Neural cell (in vitro differentiated cells): ENCODE results near the gene PCCA. TPM values are rescaled to one million over a fixed set of nuclear protein-coding genes. Genes with fewer than 3 reads are reported as not detected.

ENCODE experiments used
- H2AFZ ChIP-seq: fragments of 200-600, 300-800 bp; sonication (generic), shearing (Covaris generic); 2 replicates; pipeline ENCODE4 v1.6.0; 2014; ENCODE audit warnings: low read depth, mild to moderate bottlenecking, antibody characterized with exemption, low read length, moderate library complexity
- H3F3A ChIP-seq: fragments of 200-600 bp; shearing (Covaris generic); 2 replicates; pipeline ENCODE4 v1.6.1; 2016; ENCODE audit warnings: mild to moderate bottlenecking, moderate library complexity, mixed read lengths, antibody characterized with exemption, low read length; ENCODE audit not compliant: insufficient read depth, poor library complexity, severe bottlenecking
- H3K27ac ChIP-seq: fragments of 200-600, 300-800 bp; sonication (generic), shearing (Covaris generic); 2 replicates; pipeline ENCODE4 v1.5.1; 2014; ENCODE audit warnings: mild to moderate bottlenecking, low read length, moderate library complexity
- H3K27me3 ChIP-seq: fragments of 300-800, 200-600 bp; sonication (generic), shearing (Covaris generic); 2 replicates; pipeline ENCODE4 v1.6.0; 2014; ENCODE audit warnings: mild to moderate bottlenecking, low read depth, low read length, moderate library complexity; ENCODE audit not compliant: insufficient read depth
- H3K36me3 ChIP-seq: fragments of 300-800, 200-600 bp; sonication (generic), shearing (Covaris generic); 2 replicates; pipeline ENCODE4 v1.5.1; 2014; ENCODE audit warnings: mild to moderate bottlenecking, antibody characterized with exemption, low read length, moderate library complexity; ENCODE audit not compliant: insufficient read depth
- H3K4me2 ChIP-seq: fragments of 300-800, 200-600 bp; sonication (generic), shearing (Covaris generic); 2 replicates; pipeline ENCODE4 v1.6.0; 2014; ENCODE audit warnings: mild to moderate bottlenecking, low read length
- H3K4me3 ChIP-seq: fragments of 300-800, 200-600 bp; sonication (generic), shearing (Covaris generic); 2 replicates; pipeline ENCODE4 v1.5.1; 2014; ENCODE audit warnings: mild to moderate bottlenecking, low read length, moderate library complexity
- H3K79me2 ChIP-seq: fragments of 200-600 bp; shearing (Covaris generic); replicated peaks from 2 replicates; pipeline ENCODE4 v1.6.0; 2014; ENCODE audit warnings: mild to moderate bottlenecking, low read length, moderate library complexity; ENCODE audit not compliant: insufficient read depth
- H3K9ac ChIP-seq: fragments of 300-800, 200-600 bp; sonication (generic), shearing (Covaris generic); 2 replicates; pipeline ENCODE4 v1.6.1; 2016; ENCODE audit warnings: mild to moderate bottlenecking, low read length, mixed read lengths
- H3K9me2 ChIP-seq: fragments of 200-600 bp; shearing (Covaris generic); 2 replicates; pipeline ENCODE4 v1.6.1; 2016; ENCODE audit warnings: mild to moderate bottlenecking, low read length, mixed read lengths; ENCODE audit not compliant: insufficient read depth
- H3K9me3 ChIP-seq: fragments of 200-600, 300-800 bp; sonication (generic), shearing (Covaris generic); 2 replicates; pipeline ENCODE4 v1.6.1; 2016; ENCODE audit warnings: mild to moderate bottlenecking, mixed run types, low read length, moderate library complexity, mixed read lengths
- H4K20me1 ChIP-seq: fragments of 200-600 bp; shearing (Covaris generic); 2 replicates; pipeline ENCODE4 v1.6.1; 2016; ENCODE audit warnings: mild to moderate bottlenecking, mixed run types; ENCODE audit not compliant: insufficient read depth
- CTCF ChIP-seq: fragments of 450-650 bp; IDR thresholded peaks from 2 replicates; pipeline ENCODE4 v1.5.1; 2014; ENCODE audit warnings: antibody characterized with exemption, mild to moderate bottlenecking, moderate library complexity; ENCODE audit not compliant: poor library complexity, severe bottlenecking
- EP300 ChIP-seq: fragments of 450-650 bp; conservative IDR thresholded peaks from 2 replicates; pipeline ENCODE4 v1.6.1; 2014; ENCODE audit warnings: antibody characterized with exemption, mild to moderate bottlenecking, moderate library complexity; ENCODE audit not compliant: poor library complexity, severe bottlenecking
- EZH2 ChIP-seq: fragments of 200-600, 300-800 bp; shearing (Covaris generic), sonication (generic); IDR thresholded peaks from 2 replicates; pipeline ENCODE4 v1.6.1; 2014; ENCODE audit warnings: antibody characterized with exemption, low read length, borderline replicate concordance, mild to moderate bottlenecking; ENCODE audit not compliant: insufficient read depth, poor library complexity, severe bottlenecking
- MXI1 ChIP-seq: fragments of 450-650 bp; conservative IDR thresholded peaks from 2 replicates; pipeline ENCODE4 v1.6.1; 2014; ENCODE audit warnings: antibody characterized with exemption, mild to moderate bottlenecking; ENCODE audit not compliant: poor library complexity, severe bottlenecking
- POLR2AphosphoS5 ChIP-seq: IDR thresholded peaks from 2 replicates; pipeline ENCODE4 v1.6.1; 2012
- RAD21 ChIP-seq: fragments of 450-650 bp; conservative IDR thresholded peaks from 2 replicates; pipeline ENCODE4 v1.6.1; 2014; ENCODE audit warnings: antibody characterized with exemption, mild to moderate bottlenecking, moderate library complexity
- REST ChIP-seq: IDR thresholded peaks from 2 replicates; pipeline ENCODE4 v1.6.1; 2012; ENCODE audit warnings: borderline replicate concordance
- SMC3 ChIP-seq: fragments of 450-650 bp; conservative IDR thresholded peaks from 2 replicates; pipeline ENCODE4 v1.6.1; 2014; ENCODE audit warnings: antibody characterized with exemption, mild to moderate bottlenecking, moderate library complexity; ENCODE audit not compliant: poor library complexity
- TAF1 ChIP-seq: IDR thresholded peaks from 2 replicates; pipeline ENCODE4 v1.6.1; 2012; ENCODE audit warnings: low read depth
- polyA plus RNA-seq: library from polyadenylated mRNA; depleted of rRNA; stranded (reverse); fragments of >200 nt; gene quantifications from 2 replicates; pipeline ENCODE4 v1.2.3, GENCODE V29; 2014

The PCCA gene
- polyA plus RNA-seq, 1 donor from 2014 or later = 17.0 TPM

GRCh38 chr13:100235311-100235901 is 146.5 kb downstream of the PCCA start:
- no peaks in the 10 kb centered on the region for H3K9me2 ChIP-seq
- peaks cover 4% of the 10 kb centered on the region for H3K79me2 ChIP-seq
- H3K9ac ChIP-seq = no peak overlapping the region
- H2AFZ ChIP-seq = no peak overlapping the region
- H4K20me1 ChIP-seq = no peaks in the 10 kb centered on the region
- no peaks in the 10 kb centered on the region for H3F3A ChIP-seq
- H3K9me3 ChIP-seq = no peaks in the 10 kb centered on the region
- H3K27me3 ChIP-seq = no peaks in the 10 kb centered on the region
- no peak overlapping the region for H3K27ac ChIP-seq
- no peak overlapping the region for H3K4me3 ChIP-seq
- H3K36me3 ChIP-seq = no peaks in the 10 kb centered on the region
- H3K4me2 ChIP-seq = no peak overlapping the region
- TF ChIP-seq MXI1 (no peak), TAF1 (no peak), CTCF (peak; percentile 77), SMC3 (peak; percentile 84), POLR2AphosphoS5 (no peak), REST (no peak), EP300 (no peak), RAD21 (peak; percentile 80), EZH2 (no peak)

GRCh38 chr13:100240109-100240779 is 151.4 kb downstream of the PCCA start:
- Histone ChIP-seq H3K4me2 (no peak overlapping the region), H4K20me1 (no peaks in the 10 kb centered on the region), H3K9me3 (no peaks in the 10 kb centered on the region), H3K27ac (no peak overlapping the region), H3F3A (no peaks in the 10 kb centered on the region), H3K36me3 (no peaks in the 10 kb centered on the region), H3K27me3 (no peaks in the 10 kb centered on the region), H3K79me2 (peaks cover 4% of the 10 kb centered on the region), H3K4me3 (no peak overlapping the region), H3K9me2 (no peaks in the 10 kb centered on the region), H3K9ac (no peak overlapping the region), H2AFZ (no peak overlapping the region)
- TF ChIP-seq REST = no peak
- no peak for TF ChIP-seq TAF1
- no peak for TF ChIP-seq POLR2AphosphoS5
- no peak for TF ChIP-seq EZH2
- TF ChIP-seq RAD21 = no peak
- TF ChIP-seq CTCF = no peak
- no peak for TF ChIP-seq EP300
- TF ChIP-seq MXI1 = no peak
- TF ChIP-seq SMC3 = no peak
